AG04450 (cell line): Measurements from ENCODE around the gene CALCR. TPM values are rescaled to one million over a fixed set of nuclear protein-coding genes. Genes with fewer than 3 reads are reported as not detected.

Experiments
- CTCF ChIA-PET: fragments of 300-600, 350-600 bp; formaldehyde crosslinking; extraction: SDS; loops from one replicate; lab custom pipeline; 2022; ENCODE audit warnings: antibody characterized with exemption, inconsistent platforms; lab: Charles Lee
- POLR2A ChIA-PET: fragments of 350-600 bp; formaldehyde crosslinking; extraction: SDS; loops from one replicate; lab custom pipeline; 2021; ENCODE audit warnings: antibody characterized with exemption, inconsistent platforms; lab: Yijun Ruan, JAX
- DNase-seq: peaks from one replicate; pipeline ENCODE4 v3.0.0-alpha.2; 2011; ENCODE audit warnings: low read depth, low spot score
- H3K27ac ChIP-seq: one replicate; pipeline ENCODE4 v1.5.1; 2012; ENCODE audit warnings: low read depth, low read length, control low read depth
- H3K27me3 ChIP-seq: one replicate; pipeline ENCODE4 v1.6.0; 2012; ENCODE audit warnings: low read length; ENCODE audit not compliant: control insufficient read depth, insufficient read depth
- H3K4me3 ChIP-seq: 2 replicates; pipeline ENCODE4 v1.5.1; 2011; ENCODE audit warnings: mild to moderate bottlenecking, low read depth, low read length, control low read depth
- H3K9me3 ChIP-seq: 2 replicates; pipeline ENCODE4 v1.5.1; 2012; ENCODE audit warnings: low read length; ENCODE audit not compliant: control insufficient read depth, insufficient read depth
- CTCF ChIP-seq: IDR thresholded peaks from 2 replicates; pipeline ENCODE4 v1.5.1; 2011; ENCODE audit warnings: low read depth, low read length, control low read depth, inconsistent platforms
- polyA plus RNA-seq: library from polyadenylated mRNA; depleted of rRNA; stranded (reverse); fragments of >200 nt; gene quantifications from 2 replicates; pipeline ENCODE4 v1.2.3, GENCODE V29; 2011

The CALCR gene
- polyA plus RNA-seq, 1 experiment = not detected

GRCh38 chr7:93558705-93559614 lies 15.6 kb downstream of the CALCR start:
- H3K27me3 ChIP-seq = no peaks in the 10 kb centered on the region
- no peak for TF ChIP-seq CTCF
- H3K27ac ChIP-seq = no peak overlapping the region
- CTCF ChIA-PET = interaction anchor here (1.5 kb wide), 2 partner anchors 8 to 314 kb away, joined by 4 to 8 read pairs; no protein-coding TSS in a partner anchor
- DNase-seq = no peak
- POLR2A ChIA-PET = no interaction called here
- H3K9me3 ChIP-seq = no peaks in the 10 kb centered on the region
- H3K4me3 ChIP-seq = no peak overlapping the region

DNA sequence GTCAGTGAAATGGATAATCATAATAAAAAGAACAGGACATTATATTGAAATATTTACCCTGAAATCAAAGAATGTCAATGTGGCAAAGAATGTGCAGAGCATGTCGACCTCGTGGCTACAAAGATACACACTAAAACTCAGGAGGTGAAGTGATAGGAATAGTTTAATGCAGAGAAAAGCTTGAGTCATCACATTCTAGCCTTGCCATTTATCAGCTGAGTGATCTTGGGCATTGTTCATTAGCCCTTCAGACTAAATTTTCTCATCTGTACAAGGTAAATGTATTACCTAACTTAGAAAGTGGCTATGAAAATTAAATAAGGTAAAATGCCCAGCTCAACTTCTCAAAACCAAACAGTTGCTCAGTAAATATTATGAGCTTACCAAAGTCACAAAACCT lies 22.6 kb downstream of the CALCR start:
- ChIA-PET POLR2A (no interaction called here), CTCF (interaction anchor here (1.0 to 7.3 kb wide), 8 partner anchors 8 to 309 kb away, joined by 3 to 180 read pairs (median 6); no protein-coding TSS in a partner anchor)
- Histone ChIP-seq H3K4me3 (no peak overlapping the region), H3K9me3 (no peaks in the 10 kb centered on the region), H3K27me3 (no peaks in the 10 kb centered on the region), H3K27ac (no peak overlapping the region)
- no peak for TF ChIP-seq CTCF
- DNase-seq = no peak

DNA sequence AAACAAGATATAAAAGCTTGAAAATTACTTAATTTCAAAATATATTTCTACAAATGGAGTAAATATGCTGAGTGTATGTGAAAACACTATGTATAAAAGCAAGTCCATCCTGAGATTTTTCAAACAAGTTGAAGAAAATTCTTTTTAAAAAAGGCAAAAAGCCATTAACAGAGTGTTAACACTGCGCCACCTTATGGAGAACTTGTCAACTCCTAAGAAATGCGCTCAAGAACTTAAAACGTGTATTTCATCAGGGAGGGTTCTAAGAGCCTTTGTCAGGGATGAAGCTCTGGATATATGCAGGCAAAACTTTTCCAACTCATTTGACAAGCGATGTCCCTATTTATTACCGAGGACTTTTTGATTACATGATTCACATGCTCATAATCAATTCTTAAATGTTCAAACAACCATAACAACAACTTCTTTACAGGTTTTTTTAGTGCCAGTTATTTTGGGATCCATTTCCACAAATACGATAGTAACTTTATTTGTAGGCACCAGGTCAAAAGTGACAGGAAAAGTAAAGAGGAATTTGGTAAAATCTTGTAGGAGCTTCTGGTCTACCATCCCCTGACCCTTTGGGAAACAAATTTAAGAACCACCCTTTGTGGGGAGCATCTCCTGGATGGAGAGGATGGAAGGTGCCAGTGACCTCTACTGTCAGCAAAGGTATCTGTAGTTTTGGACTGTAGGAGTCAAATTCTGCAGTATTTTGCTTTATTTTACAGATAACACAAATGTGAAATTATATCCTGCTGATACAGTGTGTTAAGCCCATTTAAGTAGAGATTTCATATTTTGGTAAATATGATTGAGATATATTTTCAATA lies 23.2 kb downstream of the CALCR start:
- Histone ChIP-seq H3K4me3 (no peak overlapping the region), H3K9me3 (no peaks in the 10 kb centered on the region), H3K27ac (no peak overlapping the region), H3K27me3 (no peaks in the 10 kb centered on the region)
- TF ChIP-seq CTCF = peak; percentile 65
- DNase-seq = peak; percentile 18
- CTCF ChIA-PET = interaction anchor here (0.5 to 7.3 kb wide), 26 partner anchors 9 to 335 kb away, joined by 3 to 180 read pairs (median 4); partner anchors contain the start of gene VPS50
- POLR2A ChIA-PET = no interaction called here

GRCh38 chr7:93547716-93548115 lies 26.8 kb downstream of the CALCR start:
- H3K27me3 ChIP-seq = no peaks in the 10 kb centered on the region
- TF ChIP-seq CTCF = no peak
- no peak overlapping the region for H3K4me3 ChIP-seq
- DNase-seq = no peak
- no peaks in the 10 kb centered on the region for H3K9me3 ChIP-seq
- no peak overlapping the region for H3K27ac ChIP-seq
- CTCF ChIA-PET = interaction anchor here (7.3 kb wide), 1 partner anchor 304 kb away, joined by 180 read pairs; no protein-coding TSS in a partner anchor
- POLR2A ChIA-PET = no interaction called here
